ENCODE measurements around the gene RPS6KA1. TPM values are rescaled to one million over a fixed set of nuclear protein-coding genes. Genes with fewer than 3 reads are reported as not detected.
A peak's percentile ranks its signal among the peaks of the same experiment; 100 is the strongest.
"Not testable (repeated sequence)": the region's sequence is repeated elsewhere in the genome, so short reads cannot be mapped to it uniquely, and the experiment has no call there.

Gene RPS6KA1
- total and polyA plus RNA-seq, 4 donors, result 0.87 to 21.4 (median 16.5) TPM

- whole genome bisulfite sequencing, 2 donors, result 1% methylated on average over 38 to 74 of the region's 74 CpGs
- Histone ChIP-seq H3K27ac (ENCODE audit: low read depth in 1 of 2, low read length in 2 of 2) (peak overlapping the region in 1 of 2 donors; percentile 34), H3K4me1 (ENCODE audit: control insufficient read depth in 1 of 2, insufficient read depth in 2 of 2, low read length in 2 of 2) (no peaks in the 10 kb centered on the region), H3K4me3 (ENCODE audit: low read length in 2 of 2) (peak overlapping the region; percentile 27 to 52), H3K9me3 (ENCODE audit: control insufficient read depth, low read length) (no peaks in the 10 kb centered on the region), H3K27me3 (ENCODE audit: control insufficient read depth in 1 of 2, insufficient read depth in 2 of 2, low read length in 1 of 2) (no peaks in the 10 kb centered on the region), H3K36me3 (ENCODE audit: control insufficient read depth in 1 of 2, insufficient read depth in 2 of 2, low read length in 1 of 2) (no peaks in the 10 kb centered on the region)
- ATAC-seq (ENCODE audit: low FRiP score) (peak; percentile 96), DNase-seq (peak; percentile 93 to 97)
- intact Hi-C loops (cut with DNase I), result loop anchor here in 1 of 2 donors (1.0 kb wide), 1 partner anchor 27 kb away; no protein-coding TSS in a partner anchor
These were observed 28.9 kb upstream of the RPS6KA1 start for GRCh38 chr1:26500488-26501175.

GRCh38 chr1:26510711-26511110 is 18.9 kb upstream of the RPS6KA1 start:
- WGBS, 2 donors, result 43 to 49% methylated on average over 2 of the region's 2 CpGs
- H3K36me3 ChIP-seq (ENCODE audit: control insufficient read depth in 1 of 2, insufficient read depth in 2 of 2, low read length in 1 of 2); DNase-seq; H3K27me3 ChIP-seq (ENCODE audit: control insufficient read depth in 1 of 2, insufficient read depth in 2 of 2, low read length in 1 of 2); ATAC-seq (ENCODE audit: low FRiP score); H3K27ac ChIP-seq (ENCODE audit: low read depth in 1 of 2, low read length in 2 of 2); H3K9me3 ChIP-seq (ENCODE audit: control insufficient read depth, low read length); H3K4me3 ChIP-seq (ENCODE audit: low read length in 2 of 2); intact Hi-C loops (cut with DNase I); H3K4me1 ChIP-seq (ENCODE audit: control insufficient read depth in 1 of 2, insufficient read depth in 2 of 2, low read length in 2 of 2): not testable (repeated sequence)

- H3K27ac ChIP-seq (ENCODE audit: low read depth in 1 of 2, low read length in 2 of 2); DNase-seq; H3K9me3 ChIP-seq (ENCODE audit: control insufficient read depth, low read length); H3K36me3 ChIP-seq (ENCODE audit: control insufficient read depth in 1 of 2, insufficient read depth in 2 of 2, low read length in 1 of 2); H3K27me3 ChIP-seq (ENCODE audit: control insufficient read depth in 1 of 2, insufficient read depth in 2 of 2, low read length in 1 of 2); H3K4me1 ChIP-seq (ENCODE audit: control insufficient read depth in 1 of 2, insufficient read depth in 2 of 2, low read length in 2 of 2); ATAC-seq (ENCODE audit: low FRiP score); H3K4me3 ChIP-seq (ENCODE audit: low read length in 2 of 2); intact Hi-C loops (cut with DNase I): not testable (repeated sequence)
- 87 to 92% methylated on average over 4 of the region's 4 CpGs for WGBS, 2 donors
These were observed 13.7 kb upstream of the RPS6KA1 start for GRCh38 chr1:26515836-26516235.

- Histone ChIP-seq H3K4me1 (ENCODE audit: control insufficient read depth in 1 of 2, insufficient read depth in 2 of 2, low read length in 2 of 2) (no peaks in the 10 kb centered on the region), H3K27me3 (ENCODE audit: control insufficient read depth in 1 of 2, insufficient read depth in 2 of 2, low read length in 1 of 2) (peaks cover 0 to 2% of the 10 kb centered on the region in 2 donors), H3K9me3 (ENCODE audit: control insufficient read depth, low read length) (no peaks in the 10 kb centered on the region), H3K27ac (ENCODE audit: low read depth in 1 of 2, low read length in 2 of 2) (no peak overlapping the region), H3K36me3 (ENCODE audit: control insufficient read depth in 1 of 2, insufficient read depth in 2 of 2, low read length in 1 of 2) (no peaks in the 10 kb centered on the region), H3K4me3 (ENCODE audit: low read length in 2 of 2) (no peak overlapping the region)
- ATAC-seq (ENCODE audit: low FRiP score) (no peak), DNase-seq (no peak)
- intact Hi-C loops (cut with DNase I), result no loop called here
- 88 to 89% methylated on average over 4 of the region's 4 CpGs for WGBS, 2 donors
These were observed 12.4 kb upstream of the RPS6KA1 start for GRCh38 chr1:26516987-26517765.

GRCh38 chr1:26517766-26518049 is 11.9 kb upstream of the RPS6KA1 start:
- Histone ChIP-seq H3K27me3 (ENCODE audit: control insufficient read depth in 1 of 2, insufficient read depth in 2 of 2, low read length in 1 of 2) (peaks cover 0 to 2% of the 10 kb centered on the region in 2 donors), H3K36me3 (ENCODE audit: control insufficient read depth in 1 of 2, insufficient read depth in 2 of 2, low read length in 1 of 2) (no peaks in the 10 kb centered on the region), H3K4me3 (ENCODE audit: low read length in 2 of 2) (no peak overlapping the region), H3K9me3 (ENCODE audit: control insufficient read depth, low read length) (no peaks in the 10 kb centered on the region), H3K4me1 (ENCODE audit: control insufficient read depth in 1 of 2, insufficient read depth in 2 of 2, low read length in 2 of 2) (no peaks in the 10 kb centered on the region), H3K27ac (ENCODE audit: low read depth in 1 of 2, low read length in 2 of 2) (no peak overlapping the region)
- DNase-seq (no peak), ATAC-seq (ENCODE audit: low FRiP score) (no peak)
- 67 to 70% methylated on average over 1 of the region's 1 CpG for whole genome bisulfite sequencing, 2 donors
- intact Hi-C loops (cut with DNase I), result no loop called here

GRCh38 chr1:26518355-26518754 is 11.2 kb upstream of the RPS6KA1 start:
- intact Hi-C loops (cut with DNase I), result no loop called here
- Histone ChIP-seq H3K27me3 (ENCODE audit: control insufficient read depth in 1 of 2, insufficient read depth in 2 of 2, low read length in 1 of 2) (peaks cover 0 to 2% of the 10 kb centered on the region in 2 donors), H3K27ac (ENCODE audit: low read depth in 1 of 2, low read length in 2 of 2) (no peak overlapping the region), H3K9me3 (ENCODE audit: control insufficient read depth, low read length) (no peaks in the 10 kb centered on the region), H3K36me3 (ENCODE audit: control insufficient read depth in 1 of 2, insufficient read depth in 2 of 2, low read length in 1 of 2) (no peaks in the 10 kb centered on the region), H3K4me3 (ENCODE audit: low read length in 2 of 2) (no peak overlapping the region), H3K4me1 (ENCODE audit: control insufficient read depth in 1 of 2, insufficient read depth in 2 of 2, low read length in 2 of 2) (no peaks in the 10 kb centered on the region)
- DNase-seq, result no peak
- no peak for ATAC-seq (ENCODE audit: low FRiP score)
- 77 to 82% methylated on average over 6 of the region's 6 CpGs for WGBS, 2 donors

GRCh38 chr1:26520339-26520738 is 9.2 kb upstream of the RPS6KA1 start:
- DNase-seq, result no peak
- Histone ChIP-seq H3K27me3 (ENCODE audit: control insufficient read depth in 1 of 2, insufficient read depth in 2 of 2, low read length in 1 of 2) (peaks cover 0 to 2% of the 10 kb centered on the region in 2 donors), H3K27ac (ENCODE audit: low read depth in 1 of 2, low read length in 2 of 2) (no peak overlapping the region), H3K36me3 (ENCODE audit: control insufficient read depth in 1 of 2, insufficient read depth in 2 of 2, low read length in 1 of 2) (no peaks in the 10 kb centered on the region), H3K4me1 (ENCODE audit: control insufficient read depth in 1 of 2, insufficient read depth in 2 of 2, low read length in 2 of 2) (no peaks in the 10 kb centered on the region), H3K4me3 (ENCODE audit: low read length in 2 of 2) (no peak overlapping the region), H3K9me3 (ENCODE audit: control insufficient read depth, low read length) (no peaks in the 10 kb centered on the region)
- no peak for ATAC-seq (ENCODE audit: low FRiP score)
- intact Hi-C loops (cut with DNase I), result no loop called here
- WGBS, 2 donors, result 81 to 83% methylated on average over 5 of the region's 5 CpGs

- DNase-seq (no peak), ATAC-seq (ENCODE audit: low FRiP score) (no peak)
- intact Hi-C loops (cut with DNase I), result no loop called here
These were observed 7.9 kb upstream of the RPS6KA1 start for GRCh38 chr1:26521669-26522030.

GRCh38 chr1:26522073-26522472 is 7.5 kb upstream of the RPS6KA1 start:
- H3K36me3 ChIP-seq (ENCODE audit: control insufficient read depth in 1 of 2, insufficient read depth in 2 of 2, low read length in 1 of 2), result no peaks in the 10 kb centered on the region
- no peak overlapping the region for H3K4me3 ChIP-seq (ENCODE audit: low read length in 2 of 2)
- intact Hi-C loops (cut with DNase I), result no loop called here
- DNase-seq (no peak), ATAC-seq (ENCODE audit: low FRiP score) (no peak)
- H3K27me3 ChIP-seq (ENCODE audit: control insufficient read depth in 1 of 2, insufficient read depth in 2 of 2, low read length in 1 of 2), result peaks cover 0 to 2% of the 10 kb centered on the region in 2 donors
- no peak overlapping the region for H3K27ac ChIP-seq (ENCODE audit: low read depth in 1 of 2, low read length in 2 of 2)
- no peaks in the 10 kb centered on the region for H3K4me1 ChIP-seq (ENCODE audit: control insufficient read depth in 1 of 2, insufficient read depth in 2 of 2, low read length in 2 of 2)
- no peaks in the 10 kb centered on the region for H3K9me3 ChIP-seq (ENCODE audit: control insufficient read depth, low read length)

More at GRCh38 chr1:26521669-26522030, 7.9 kb upstream of the RPS6KA1 start:
- H3K27me3 ChIP-seq (ENCODE audit: control insufficient read depth in 1 of 2, insufficient read depth in 2 of 2, low read length in 1 of 2), result peaks cover 0 to 2% of the 10 kb centered on the region in 2 donors
- 68 to 72% methylated on average over 14 of the region's 14 CpGs for WGBS, 2 donors
- no peaks in the 10 kb centered on the region for H3K4me1 ChIP-seq (ENCODE audit: control insufficient read depth in 1 of 2, insufficient read depth in 2 of 2, low read length in 2 of 2)
- H3K36me3 ChIP-seq (ENCODE audit: control insufficient read depth in 1 of 2, insufficient read depth in 2 of 2, low read length in 1 of 2), result no peaks in the 10 kb centered on the region
- H3K4me3 ChIP-seq (ENCODE audit: low read length in 2 of 2), result no peak overlapping the region
- H3K27ac ChIP-seq (ENCODE audit: low read depth in 1 of 2, low read length in 2 of 2), result no peak overlapping the region
- H3K9me3 ChIP-seq (ENCODE audit: control insufficient read depth, low read length), result no peaks in the 10 kb centered on the region

Measured in aorta (tissue), 5 donors.